ENCODE results near the gene GSTCD. TPM values are rescaled to one million over a fixed set of nuclear protein-coding genes. Genes with fewer than 3 reads are reported as not detected.

GSTCD gene, protein sequence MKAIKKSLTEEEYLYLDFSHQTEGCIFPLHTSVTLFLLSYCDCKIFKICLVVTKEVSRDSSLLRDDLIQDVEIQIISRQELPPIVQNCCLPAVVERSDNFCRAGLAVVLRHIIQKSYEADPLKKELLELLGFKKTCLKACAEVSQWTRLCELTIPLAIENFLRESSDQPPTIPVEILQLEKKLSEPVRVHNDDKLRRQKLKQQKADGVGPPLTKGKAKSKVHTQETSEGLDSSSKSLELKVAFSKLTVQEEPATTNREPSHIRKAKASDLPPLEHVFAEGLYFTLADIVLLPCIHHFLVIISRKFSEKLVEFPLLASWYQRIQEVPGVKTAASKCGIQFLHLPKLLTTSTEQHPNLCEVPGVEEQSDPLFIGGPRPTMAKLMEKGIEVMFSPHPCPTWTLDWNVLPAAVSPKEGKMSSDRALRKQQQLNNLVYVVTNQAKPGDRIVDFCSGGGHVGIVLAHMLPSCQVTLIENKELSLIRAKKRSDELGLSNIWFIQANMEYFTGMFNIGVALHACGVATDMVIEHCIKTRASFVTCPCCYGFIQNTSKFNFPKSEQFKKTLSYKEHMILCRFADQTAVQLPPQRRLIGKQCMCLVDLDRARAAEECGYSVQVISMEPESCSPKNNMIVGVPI
- total RNA-seq = 11.0 and 20.2 TPM in 2 replicates

DNA sequence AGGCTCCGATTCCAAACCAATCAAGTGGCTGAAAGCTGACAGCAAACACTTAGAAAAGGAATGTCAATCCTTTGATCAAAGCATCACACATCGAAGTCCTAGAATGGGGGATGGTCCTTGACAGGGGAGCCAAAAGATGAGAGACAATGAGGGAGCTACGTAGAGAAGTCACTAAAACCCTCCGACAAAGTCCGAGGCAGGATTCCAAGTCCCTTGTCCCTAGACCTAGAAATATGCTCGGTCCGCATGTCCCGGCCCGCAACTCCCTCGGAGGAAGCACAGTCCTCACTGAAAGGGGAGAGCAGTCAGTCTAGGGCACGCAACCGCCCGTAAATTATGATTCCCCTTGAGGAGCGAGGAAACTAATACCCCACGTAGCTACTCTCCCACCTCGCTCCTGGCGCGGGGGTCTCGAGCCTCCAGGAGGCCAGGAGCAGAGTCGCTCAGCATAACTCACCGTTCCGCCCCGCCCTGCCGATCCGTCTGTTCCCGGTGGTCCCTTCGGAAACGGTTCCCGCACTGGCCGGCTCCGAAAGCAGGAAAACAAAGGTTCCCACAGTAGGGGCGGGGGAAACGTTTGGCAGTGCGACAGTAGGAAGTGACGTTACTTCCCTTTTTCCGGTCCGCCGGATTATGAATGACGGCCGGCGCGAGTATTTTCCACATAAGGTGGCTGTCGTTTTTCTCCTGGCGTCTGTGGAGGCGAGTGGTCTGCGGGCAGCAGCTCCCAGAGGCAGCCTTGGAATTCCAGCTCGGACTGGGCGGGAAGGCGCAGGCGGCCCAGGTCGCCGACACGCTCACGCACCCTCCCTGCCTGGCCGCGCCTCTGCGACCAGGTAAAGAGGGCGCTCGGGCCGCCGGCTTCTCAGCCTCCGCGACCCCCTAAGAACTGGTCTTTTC lies at the start of gene GSTCD, which contains the start of gene INTS12:
Gene GSTCD (plus strand): TSS at position 604 of the 900 bp plus-strand sequence. CDS start 8,830 bp downstream, outside the sequence.
Gene INTS12 (minus strand): TSS at position 509 of the 900 bp plus-strand sequence. CDS start 8,684 bp downstream, outside the sequence.

GRCh38 chr4:105894660-105895582 lies 186.3 kb downstream of the GSTCD start, which contains the start of gene NPNT:
TSS of gene NPNT (plus strand) at chr4:105895471. CDS start at chr4:105895653, 182 bp downstream.

Other genes with a start within 250 kb of the GSTCD start
- gene PPA2, start 234.7 kb upstream of the GSTCD start, total RNA-seq = 70.2 and 82.0 TPM in 2 replicates
- 0.13 TPM in 1 of 2 replicates, not detected in the other for gene ARHGEF38, start 156.2 kb upstream of the GSTCD start, total RNA-seq
- 11.6 and 13.6 TPM in 2 replicates for gene INTS12, start 95 bp upstream of the GSTCD start, total RNA-seq
- 0.16 and 7.5 TPM in 2 replicates for gene NPNT, start 186.7 kb downstream of the GSTCD start, total RNA-seq